D721Med (cell line): ENCODE data around the gene PHKG2.

Source experiments
- DNase-seq: peaks from one replicate; pipeline ENCODE4 v3.0.0; 2011; ENCODE audit warnings: low spot score; ENCODE audit not compliant: insufficient read length
- FAIRE-seq: peaks from 2 replicates; lab custom pipeline; 2011; peaks lifted over from hg19 to GRCh38; lab: Jason Lieb, UNC
- TF ChIP-seq, protein P1 (sequence below): IDR thresholded peaks from 2 replicates; pipeline ENCODE4 v1.5.1; 2012; ENCODE audit warnings: mild to moderate bottlenecking, control low read depth; ENCODE audit not compliant: insufficient read depth; ENCODE audit errors: missing control alignments

PHKG2 gene

DNA sequence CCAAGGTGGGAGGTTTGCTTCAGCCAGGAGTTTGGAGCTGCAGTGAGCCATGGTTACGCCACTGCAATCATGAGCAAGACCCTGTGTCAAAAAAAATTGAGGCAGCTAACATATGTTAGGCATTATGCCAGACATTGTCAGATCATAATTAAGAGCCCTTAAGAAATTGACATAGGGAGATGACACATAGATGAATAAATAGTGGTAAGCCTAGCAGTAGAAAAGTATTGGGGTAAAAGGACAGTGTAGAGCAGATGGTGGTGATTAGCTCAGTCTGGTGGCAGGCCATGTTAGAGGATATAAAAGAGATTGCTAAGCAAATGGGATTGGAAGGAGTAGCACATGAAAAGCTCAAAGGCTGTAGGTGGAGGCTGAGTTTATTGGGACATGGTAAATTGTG lies 26.6 kb upstream of the PHKG2 start:
- TF ChIP-seq, protein P1, sequence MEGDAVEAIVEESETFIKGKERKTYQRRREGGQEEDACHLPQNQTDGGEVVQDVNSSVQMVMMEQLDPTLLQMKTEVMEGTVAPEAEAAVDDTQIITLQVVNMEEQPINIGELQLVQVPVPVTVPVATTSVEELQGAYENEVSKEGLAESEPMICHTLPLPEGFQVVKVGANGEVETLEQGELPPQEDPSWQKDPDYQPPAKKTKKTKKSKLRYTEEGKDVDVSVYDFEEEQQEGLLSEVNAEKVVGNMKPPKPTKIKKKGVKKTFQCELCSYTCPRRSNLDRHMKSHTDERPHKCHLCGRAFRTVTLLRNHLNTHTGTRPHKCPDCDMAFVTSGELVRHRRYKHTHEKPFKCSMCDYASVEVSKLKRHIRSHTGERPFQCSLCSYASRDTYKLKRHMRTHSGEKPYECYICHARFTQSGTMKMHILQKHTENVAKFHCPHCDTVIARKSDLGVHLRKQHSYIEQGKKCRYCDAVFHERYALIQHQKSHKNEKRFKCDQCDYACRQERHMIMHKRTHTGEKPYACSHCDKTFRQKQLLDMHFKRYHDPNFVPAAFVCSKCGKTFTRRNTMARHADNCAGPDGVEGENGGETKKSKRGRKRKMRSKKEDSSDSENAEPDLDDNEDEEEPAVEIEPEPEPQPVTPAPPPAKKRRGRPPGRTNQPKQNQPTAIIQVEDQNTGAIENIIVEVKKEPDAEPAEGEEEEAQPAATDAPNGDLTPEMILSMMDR = no peak
- FAIRE-seq = no peak
- DNase-seq = peak; percentile 74

DNA sequence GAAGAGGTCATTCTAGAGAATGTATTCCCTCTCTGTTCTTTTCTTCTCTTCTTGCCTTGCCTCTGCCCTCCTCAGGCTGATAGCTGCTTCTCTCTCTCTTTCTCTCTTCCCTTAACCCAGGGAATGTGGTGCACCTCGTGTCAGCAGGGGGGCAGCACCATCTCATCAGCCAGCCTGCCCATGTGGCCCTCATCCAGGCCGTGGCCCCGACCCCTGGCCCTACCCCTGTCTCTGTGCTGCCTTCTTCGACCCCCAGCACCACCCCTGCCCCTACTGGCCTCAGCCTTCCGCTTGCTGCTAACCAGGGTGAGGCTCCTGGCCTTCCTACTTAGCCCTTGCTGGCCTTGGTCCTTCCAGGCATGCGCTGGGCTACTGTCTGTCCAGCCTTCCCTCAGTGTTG lies 25.8 kb upstream of the PHKG2 start:
- no peak for FAIRE-seq
- TF ChIP-seq, protein P1 = no peak
- no peak for DNase-seq

DNA sequence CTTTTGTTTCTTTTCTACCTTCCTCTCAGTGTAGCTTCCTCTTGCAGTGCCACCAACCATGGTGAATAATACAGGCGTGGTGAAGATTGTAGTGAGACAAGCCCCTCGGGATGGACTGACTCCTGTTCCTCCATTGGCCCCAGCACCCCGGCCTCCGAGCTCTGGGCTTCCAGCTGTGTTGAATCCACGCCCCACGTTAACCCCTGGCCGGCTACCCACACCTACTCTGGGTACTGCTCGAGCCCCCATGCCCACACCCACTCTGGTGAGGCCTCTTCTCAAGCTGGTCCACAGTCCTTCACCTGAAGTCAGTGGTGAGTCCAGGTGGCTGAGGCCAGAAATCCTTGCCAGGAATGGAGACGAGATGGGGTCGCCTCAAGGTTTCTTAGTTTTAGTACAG lies 25.3 kb upstream of the PHKG2 start:
- DNase-seq (no peak), FAIRE-seq (no peak)
- TF ChIP-seq, protein P1 = no peak

DNA sequence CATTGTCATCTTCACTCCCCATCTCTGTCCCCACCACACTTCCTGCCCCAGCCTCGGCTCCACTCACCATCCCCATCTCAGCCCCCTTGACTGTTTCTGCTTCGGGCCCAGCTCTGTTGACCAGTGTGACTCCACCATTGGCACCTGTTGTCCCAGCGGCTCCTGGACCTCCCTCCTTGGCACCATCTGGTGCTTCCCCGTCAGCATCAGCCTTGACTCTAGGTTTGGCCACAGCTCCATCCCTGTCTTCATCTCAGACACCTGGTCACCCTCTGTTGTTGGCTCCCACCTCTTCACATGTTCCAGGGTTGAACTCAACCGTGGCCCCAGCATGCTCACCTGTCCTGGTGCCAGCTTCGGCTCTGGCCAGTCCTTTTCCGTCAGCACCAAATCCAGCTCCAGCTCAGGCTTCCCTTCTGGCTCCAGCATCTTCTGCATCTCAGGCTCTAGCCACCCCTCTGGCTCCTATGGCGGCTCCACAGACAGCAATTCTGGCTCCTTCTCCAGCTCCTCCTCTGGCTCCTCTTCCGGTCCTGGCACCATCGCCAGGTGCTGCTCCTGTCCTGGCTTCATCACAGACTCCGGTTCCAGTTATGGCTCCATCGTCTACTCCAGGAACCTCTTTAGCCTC lies 24.4 kb upstream of the PHKG2 start:
- TF ChIP-seq, protein P1 = no peak
- no peak for FAIRE-seq
- DNase-seq = no peak

DNA sequence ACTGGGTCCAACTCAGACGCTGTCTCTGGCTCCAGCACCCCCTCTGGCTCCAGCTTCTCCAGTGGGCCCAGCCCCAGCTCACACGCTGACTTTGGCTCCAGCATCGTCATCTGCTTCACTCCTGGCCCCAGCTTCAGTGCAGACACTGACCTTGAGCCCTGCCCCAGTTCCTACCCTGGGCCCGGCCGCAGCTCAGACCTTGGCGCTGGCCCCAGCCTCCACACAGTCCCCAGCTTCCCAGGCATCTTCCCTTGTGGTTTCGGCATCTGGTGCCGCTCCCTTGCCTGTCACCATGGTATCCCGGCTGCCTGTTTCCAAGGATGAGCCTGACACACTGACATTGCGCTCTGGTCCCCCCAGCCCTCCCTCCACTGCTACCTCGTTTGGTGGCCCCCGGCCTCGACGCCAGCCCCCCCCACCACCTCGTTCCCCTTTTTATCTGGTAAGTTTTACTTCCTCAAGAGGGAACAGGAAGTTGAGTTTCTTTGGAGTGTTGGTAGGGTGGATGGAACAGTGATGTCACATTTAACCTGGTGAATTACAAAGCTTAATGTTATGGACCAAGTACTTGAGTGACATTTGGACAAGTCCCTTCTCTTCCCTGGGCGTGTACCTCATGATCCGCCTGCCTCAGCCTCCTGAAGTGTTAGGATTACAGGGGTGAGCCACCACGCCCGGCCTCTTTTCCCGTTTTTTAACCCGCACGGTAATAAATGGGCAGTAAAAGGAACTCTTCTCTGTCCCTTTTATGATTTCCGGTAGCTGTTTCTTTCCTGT lies 23.4 kb upstream of the PHKG2 start:
- DNase-seq (no peak), FAIRE-seq (no peak)
- TF ChIP-seq, protein P1 = no peak

DNA sequence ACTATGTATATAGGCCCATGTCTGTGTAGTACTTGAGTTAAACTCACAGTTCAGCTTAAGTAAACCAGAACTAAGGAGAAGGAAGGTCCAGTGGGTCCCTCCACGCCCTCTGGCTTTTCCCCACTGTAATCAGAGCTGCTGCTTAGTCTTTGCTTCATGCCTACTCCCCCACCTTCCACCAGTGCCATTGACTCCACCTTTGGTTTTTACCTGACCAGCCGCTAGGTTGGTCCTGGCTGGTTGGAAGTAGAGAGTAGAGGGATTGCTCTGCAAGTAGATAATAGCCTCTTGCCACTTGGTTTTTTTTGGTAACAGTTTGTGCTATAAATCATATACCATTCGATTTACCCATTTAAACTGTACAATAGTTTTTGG lies 22.8 kb upstream of the PHKG2 start:
- FAIRE-seq = no peak
- DNase-seq = no peak
- TF ChIP-seq, protein P1 = no peak

DNA sequence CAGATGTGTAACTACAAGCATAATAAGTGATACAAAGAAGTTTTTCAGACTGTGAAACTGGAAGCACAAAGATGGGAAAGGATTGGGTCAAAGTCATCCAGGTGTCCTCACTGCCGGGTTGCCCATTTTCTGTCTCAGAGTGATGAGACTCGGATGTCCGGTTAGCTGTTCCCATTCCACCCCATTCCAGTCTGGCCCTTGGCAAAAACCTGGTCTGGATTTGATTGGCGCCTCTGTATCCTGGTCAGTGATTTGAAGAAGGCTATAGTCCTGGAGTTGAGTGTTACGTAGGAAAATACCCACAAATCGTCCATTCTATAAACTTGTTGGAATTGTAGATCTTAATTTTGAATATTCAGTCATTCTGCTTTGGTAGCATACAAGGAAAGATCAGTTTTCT lies 19.9 kb upstream of the PHKG2 start:
- DNase-seq = no peak
- no peak for FAIRE-seq
- TF ChIP-seq, protein P1 = no peak
